ENCODE results near the gene KRT222.

Gene KRT222

GRCh38 chr17:40659911-40660310, 5.1 kb downstream of the KRT222 start:
- Histone ChIP-seq H3K9me3 (ENCODE audit: control insufficient read depth, insufficient read depth, low read depth, low read length) (no peaks in the 10 kb centered on the region), H3K4me1 (ENCODE audit: control insufficient read depth, insufficient read depth, low read length) (peaks cover 4% of the 10 kb centered on the region; the same call in 1 of the 2 replicates), H3K36me3 (ENCODE audit: control insufficient read depth, insufficient read depth, low read length) (no peaks in the 10 kb centered on the region), H3K27ac (ENCODE audit: low read depth, low read length) (no peak overlapping the region), H3K4me3 (ENCODE audit: low read depth, low read length) (no peak overlapping the region), H3K9ac (ENCODE audit: low read length) (no peak overlapping the region), H3K27me3 (ENCODE audit: control insufficient read depth, insufficient read depth, low read length) (0 out of 2 replicates have a peak, but pooled peaks cover 2% of the 10 kb centered on the region)

DNA sequence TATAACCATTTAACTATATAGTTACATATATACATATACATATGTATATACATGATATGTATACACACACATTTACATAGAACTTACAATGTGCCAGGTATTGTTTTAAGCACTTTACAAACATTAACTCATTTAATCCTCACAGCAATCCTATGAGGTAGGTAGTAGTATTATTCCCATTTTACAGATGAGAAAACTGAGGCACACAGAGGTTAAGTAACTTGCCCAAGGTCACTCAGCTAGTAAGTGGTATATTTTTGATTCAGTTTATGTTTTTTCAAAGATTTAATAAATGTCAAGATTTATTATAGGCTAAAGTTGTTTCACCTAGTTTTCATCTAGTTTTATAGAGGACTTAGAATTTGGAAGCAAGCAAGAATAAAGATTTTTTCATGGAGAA, 6.6 kb downstream of the KRT222 start:
- H3K36me3 ChIP-seq (ENCODE audit: control insufficient read depth, insufficient read depth, low read length) = no peaks in the 10 kb centered on the region
- H3K9ac ChIP-seq (ENCODE audit: low read length) = no peak overlapping the region
- no peaks in the 10 kb centered on the region for H3K4me1 ChIP-seq (ENCODE audit: control insufficient read depth, insufficient read depth, low read length)
- no peaks in the 10 kb centered on the region for H3K9me3 ChIP-seq (ENCODE audit: control insufficient read depth, insufficient read depth, low read depth, low read length)
- H3K27ac ChIP-seq (ENCODE audit: low read depth, low read length) = no peak overlapping the region
- H3K27me3 ChIP-seq (ENCODE audit: control insufficient read depth, insufficient read depth, low read length) = no peaks in the 10 kb centered on the region
- H3K4me3 ChIP-seq (ENCODE audit: low read depth, low read length) = no peak overlapping the region

DNA sequence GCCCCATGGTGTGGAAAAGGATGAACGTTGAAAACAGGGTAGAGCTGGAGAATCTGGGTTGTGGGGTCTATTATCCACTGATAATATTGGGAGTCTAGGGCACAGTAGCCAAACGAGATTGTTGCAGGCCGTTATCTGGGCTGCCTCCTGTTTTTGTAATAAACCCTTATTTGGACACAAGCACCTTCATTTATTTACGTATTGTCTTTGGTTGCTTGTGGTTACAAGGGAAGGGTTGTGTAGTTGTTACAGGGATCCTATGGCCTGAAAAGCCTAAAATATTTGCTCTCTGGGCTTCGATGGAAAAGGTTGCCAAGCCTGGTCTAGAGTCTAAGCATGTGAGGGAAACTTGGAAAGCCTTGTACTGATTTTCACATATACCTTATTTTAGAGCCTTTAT, 13.0 kb downstream of the KRT222 start:
- Histone ChIP-seq H3K36me3 (ENCODE audit: control insufficient read depth, insufficient read depth, low read length) (no peaks in the 10 kb centered on the region), H3K27me3 (ENCODE audit: control insufficient read depth, insufficient read depth, low read length) (no peaks in the 10 kb centered on the region), H3K27ac (ENCODE audit: low read depth, low read length) (no peak overlapping the region), H3K4me1 (ENCODE audit: control insufficient read depth, insufficient read depth, low read length) (peaks cover 6% of the 10 kb centered on the region; the same call in 1 of the 2 replicates), H3K4me3 (ENCODE audit: low read depth, low read length) (no peak overlapping the region), H3K9ac (ENCODE audit: low read length) (no peak overlapping the region), H3K9me3 (ENCODE audit: control insufficient read depth, insufficient read depth, low read depth, low read length) (no peaks in the 10 kb centered on the region)

- no peaks in the 10 kb centered on the region for H3K27me3 ChIP-seq (ENCODE audit: control insufficient read depth, insufficient read depth, low read length)
- H3K4me3 ChIP-seq (ENCODE audit: low read depth, low read length) = peak overlapping the region; percentile 99
- H3K4me1 ChIP-seq (ENCODE audit: control insufficient read depth, insufficient read depth, low read length) = peaks cover 9% of the 10 kb centered on the region
- peak overlapping the region; percentile 97 for H3K9ac ChIP-seq (ENCODE audit: low read length)
- peak overlapping the region; percentile 100 for H3K27ac ChIP-seq (ENCODE audit: low read depth, low read length)
- H3K36me3 ChIP-seq (ENCODE audit: control insufficient read depth, insufficient read depth, low read length) = peaks cover 26% of the 10 kb centered on the region
- no peaks in the 10 kb centered on the region for H3K9me3 ChIP-seq (ENCODE audit: control insufficient read depth, insufficient read depth, low read depth, low read length)
These were observed 16.5 kb downstream of the KRT222 start for GRCh38 chr17:40648384-40648968.

GRCh38 chr17:40647624-40648383, 17.2 kb downstream of the KRT222 start, which contains the start of gene SMARCE1:
Gene SMARCE1 (minus strand): TSS chr17:40647818. CDS start chr17:40645802, 2,016 bp downstream.
- Histone ChIP-seq H3K27me3 (ENCODE audit: control insufficient read depth, insufficient read depth, low read length) (no peaks in the 10 kb centered on the region), H3K4me1 (ENCODE audit: control insufficient read depth, insufficient read depth, low read length) (peaks cover 9% of the 10 kb centered on the region), H3K4me3 (ENCODE audit: low read depth, low read length) (peak within 1 kb of the TSS; percentile 99), H3K9ac (ENCODE audit: low read length) (peak within 1 kb of the TSS; percentile 97), H3K36me3 (ENCODE audit: control insufficient read depth, insufficient read depth, low read length) (peaks cover 33% of the 10 kb centered on the region), H3K27ac (ENCODE audit: low read depth, low read length) (peak within 1 kb of the TSS; percentile 100), H3K9me3 (ENCODE audit: control insufficient read depth, insufficient read depth, low read depth, low read length) (no peaks in the 10 kb centered on the region)

DNA sequence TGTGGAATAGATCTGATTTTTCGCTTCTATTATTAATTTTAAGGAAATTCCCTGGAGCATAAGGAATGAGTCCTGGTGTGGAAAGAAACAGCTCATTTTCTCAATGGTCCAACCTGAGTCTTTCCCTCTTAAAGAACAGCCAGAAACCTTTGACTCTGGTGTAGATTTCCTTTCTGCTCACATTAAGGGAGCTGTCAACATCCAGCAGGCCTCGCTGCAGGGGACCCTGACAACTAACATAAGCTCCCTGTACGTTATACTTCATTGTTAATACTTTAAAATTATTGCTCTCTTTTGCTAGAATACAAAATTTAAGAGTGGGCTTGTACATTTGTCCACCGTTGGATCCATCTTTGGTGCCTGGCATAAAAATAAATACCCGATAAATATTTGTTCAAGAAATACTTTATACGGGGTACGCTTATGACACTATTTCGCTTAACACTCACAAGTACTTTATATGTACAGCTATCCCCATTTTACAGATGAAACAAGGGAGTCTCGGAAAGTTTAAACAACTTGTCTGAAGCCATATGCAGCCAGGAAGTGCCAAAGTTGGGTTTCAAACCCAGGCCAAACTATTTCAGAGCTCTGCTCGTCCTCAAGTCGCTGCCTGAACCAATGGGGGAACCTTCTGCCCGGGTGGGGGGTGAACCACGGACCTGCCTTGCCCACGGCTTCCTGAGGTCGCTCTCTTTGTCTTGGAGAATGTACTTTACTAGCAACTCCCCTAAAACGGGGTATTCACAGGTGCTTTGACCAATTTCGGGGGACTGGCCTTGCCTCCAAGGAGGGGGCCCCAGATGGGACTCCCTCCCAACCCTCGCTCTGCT, 18.0 kb downstream of the KRT222 start:
- H3K9ac ChIP-seq (ENCODE audit: low read length) = peak overlapping the region; percentile 97
- no peaks in the 10 kb centered on the region for H3K27me3 ChIP-seq (ENCODE audit: control insufficient read depth, insufficient read depth, low read length)
- peak overlapping the region; percentile 99 for H3K4me3 ChIP-seq (ENCODE audit: low read depth, low read length)
- peak overlapping the region; percentile 100 for H3K27ac ChIP-seq (ENCODE audit: low read depth, low read length)
- peaks cover 41% of the 10 kb centered on the region for H3K36me3 ChIP-seq (ENCODE audit: control insufficient read depth, insufficient read depth, low read length)
- no peaks in the 10 kb centered on the region for H3K9me3 ChIP-seq (ENCODE audit: control insufficient read depth, insufficient read depth, low read depth, low read length)
- peaks cover 9% of the 10 kb centered on the region for H3K4me1 ChIP-seq (ENCODE audit: control insufficient read depth, insufficient read depth, low read length)

DNA sequence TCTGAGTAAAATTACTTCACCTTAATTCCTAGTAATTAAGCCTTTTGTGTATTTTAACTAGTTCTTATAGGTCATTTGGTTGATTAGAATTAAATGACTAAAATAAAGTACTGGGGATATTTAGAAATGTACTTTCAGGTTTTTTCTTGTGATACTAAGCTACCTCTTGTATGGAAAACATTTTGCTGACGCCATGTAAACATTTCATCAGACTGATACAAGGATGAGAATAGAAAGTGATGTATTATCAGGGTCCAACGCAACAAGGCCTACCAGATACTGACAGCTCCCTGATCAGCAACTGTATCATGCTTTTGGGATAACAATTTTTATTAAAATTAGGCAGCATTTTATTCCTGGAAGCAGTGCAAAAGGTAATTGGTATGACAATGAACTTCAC, 19.0 kb downstream of the KRT222 start:
- Histone ChIP-seq H3K9ac (ENCODE audit: low read length) (no peak overlapping the region), H3K27ac (ENCODE audit: low read depth, low read length) (no peak overlapping the region), H3K9me3 (ENCODE audit: control insufficient read depth, insufficient read depth, low read depth, low read length) (no peaks in the 10 kb centered on the region), H3K27me3 (ENCODE audit: control insufficient read depth, insufficient read depth, low read length) (no peaks in the 10 kb centered on the region), H3K4me3 (ENCODE audit: low read depth, low read length) (no peak overlapping the region), H3K36me3 (ENCODE audit: control insufficient read depth, insufficient read depth, low read length) (peaks cover 51% of the 10 kb centered on the region), H3K4me1 (ENCODE audit: control insufficient read depth, insufficient read depth, low read length) (peaks cover 9% of the 10 kb centered on the region)

GRCh38 chr17:40645291-40645690, 19.7 kb downstream of the KRT222 start:
- Histone ChIP-seq H3K4me3 (ENCODE audit: low read depth, low read length) (no peak overlapping the region), H3K27ac (ENCODE audit: low read depth, low read length) (no peak overlapping the region), H3K27me3 (ENCODE audit: control insufficient read depth, insufficient read depth, low read length) (no peaks in the 10 kb centered on the region), H3K9ac (ENCODE audit: low read length) (no peak overlapping the region), H3K36me3 (ENCODE audit: control insufficient read depth, insufficient read depth, low read length) (peaks cover 58% of the 10 kb centered on the region), H3K9me3 (ENCODE audit: control insufficient read depth, insufficient read depth, low read depth, low read length) (no peaks in the 10 kb centered on the region), H3K4me1 (ENCODE audit: control insufficient read depth, insufficient read depth, low read length) (peaks cover 9% of the 10 kb centered on the region)

- Histone ChIP-seq H3K27me3 (ENCODE audit: control insufficient read depth, insufficient read depth, low read length) (no peaks in the 10 kb centered on the region), H3K9ac (ENCODE audit: low read length) (no peak overlapping the region), H3K4me3 (ENCODE audit: low read depth, low read length) (no peak overlapping the region), H3K36me3 (ENCODE audit: control insufficient read depth, insufficient read depth, low read length) (peaks cover 96% of the 10 kb centered on the region), H3K27ac (ENCODE audit: low read depth, low read length) (no peak overlapping the region), H3K4me1 (ENCODE audit: control insufficient read depth, insufficient read depth, low read length) (no peaks in the 10 kb centered on the region), H3K9me3 (ENCODE audit: control insufficient read depth, insufficient read depth, low read depth, low read length) (no peaks in the 10 kb centered on the region)
These were observed 27.0 kb downstream of the KRT222 start for GRCh38 chr17:40637931-40638330.

DNA sequence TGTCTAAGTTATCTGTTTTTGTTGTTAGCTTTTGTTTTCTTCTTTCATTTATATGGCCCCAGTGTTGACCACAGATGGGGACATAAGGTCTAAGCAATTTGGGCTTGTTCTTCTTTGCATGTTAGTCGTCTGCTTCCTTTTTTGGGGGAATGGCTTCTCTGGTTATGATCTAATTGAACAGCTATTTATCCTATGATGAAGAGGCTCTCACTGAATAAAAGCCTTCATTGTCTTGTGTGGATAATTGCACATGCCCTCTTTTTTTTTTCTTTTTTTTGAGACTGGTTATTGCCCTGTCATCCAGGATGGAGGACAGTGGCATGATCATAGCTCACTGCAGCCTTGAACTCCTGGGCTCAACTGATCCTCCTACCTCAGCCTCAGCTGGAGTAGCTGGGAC, 31.1 kb downstream of the KRT222 start:
- Histone ChIP-seq H3K4me3 (ENCODE audit: low read depth, low read length) (no peak overlapping the region), H3K27ac (ENCODE audit: low read depth, low read length) (no peak overlapping the region), H3K36me3 (ENCODE audit: control insufficient read depth, insufficient read depth, low read length) (peaks cover 98% of the 10 kb centered on the region), H3K9me3 (ENCODE audit: control insufficient read depth, insufficient read depth, low read depth, low read length) (no peaks in the 10 kb centered on the region), H3K4me1 (ENCODE audit: control insufficient read depth, insufficient read depth, low read length) (no peaks in the 10 kb centered on the region), H3K27me3 (ENCODE audit: control insufficient read depth, insufficient read depth, low read length) (no peaks in the 10 kb centered on the region), H3K9ac (ENCODE audit: low read length) (no peak overlapping the region)

DNA sequence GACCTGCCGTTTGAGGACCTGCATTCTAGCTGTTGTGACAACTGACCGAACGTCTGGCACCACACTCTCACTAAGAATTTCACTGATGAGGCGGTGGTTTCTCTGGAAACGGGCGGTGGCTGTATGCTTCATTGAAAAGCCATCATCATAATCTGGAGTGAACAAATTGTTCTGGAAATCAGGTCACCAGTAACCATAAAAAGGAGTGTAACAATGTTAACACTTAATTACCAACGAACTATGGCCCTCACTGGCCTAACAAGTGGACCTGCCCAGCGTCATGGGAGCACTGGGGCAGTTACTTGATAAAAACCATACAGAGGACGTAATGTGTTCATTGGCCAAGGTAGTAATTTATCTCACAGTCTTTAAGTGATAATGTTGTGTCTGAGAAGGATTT, 32.8 kb downstream of the KRT222 start:
- no peak overlapping the region for H3K27ac ChIP-seq (ENCODE audit: low read depth, low read length)
- no peak overlapping the region for H3K4me3 ChIP-seq (ENCODE audit: low read depth, low read length)
- no peaks in the 10 kb centered on the region for H3K27me3 ChIP-seq (ENCODE audit: control insufficient read depth, insufficient read depth, low read length)
- no peak overlapping the region for H3K9ac ChIP-seq (ENCODE audit: low read length)
- no peaks in the 10 kb centered on the region for H3K4me1 ChIP-seq (ENCODE audit: control insufficient read depth, insufficient read depth, low read length)
- peaks cover 100% of the 10 kb centered on the region for H3K36me3 ChIP-seq (ENCODE audit: control insufficient read depth, insufficient read depth, low read length)
- no peaks in the 10 kb centered on the region for H3K9me3 ChIP-seq (ENCODE audit: control insufficient read depth, insufficient read depth, low read depth, low read length)
